Limb (tissue), 2 donors: ENCODE measurements around the gene ICOS.
"Not testable (repeated sequence)": the region's sequence is repeated elsewhere in the genome, so short reads cannot be mapped to it uniquely, and the experiment has no call there.

Experiments used
- DNase-seq, 2 donors: peaks; one replicate each; pipeline ENCODE4 v3.0.0-alpha.2; 2016; ENCODE audit errors: extremely low spot score in 2 of 2

ICOS gene

DNA sequence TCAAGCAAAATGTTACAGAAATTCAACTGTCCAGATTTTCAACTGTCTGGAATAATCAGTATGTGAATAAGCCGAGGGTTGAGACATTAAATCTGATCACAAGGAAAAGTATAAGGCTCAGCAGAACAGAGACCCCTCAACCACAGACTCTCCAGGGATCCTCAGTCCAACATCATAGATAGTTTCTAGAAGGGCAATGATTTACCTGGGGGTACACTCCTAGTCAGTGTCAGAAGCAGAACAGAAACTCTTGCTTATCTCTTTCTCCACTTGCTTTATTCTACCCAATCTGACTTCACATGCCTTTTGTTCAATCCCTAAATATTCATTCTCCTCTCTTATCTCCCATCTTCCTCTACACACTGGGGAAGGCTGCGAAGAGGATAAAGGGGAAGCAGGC lies 36.4 kb downstream of the ICOS start:
- no peak for DNase-seq

DNA sequence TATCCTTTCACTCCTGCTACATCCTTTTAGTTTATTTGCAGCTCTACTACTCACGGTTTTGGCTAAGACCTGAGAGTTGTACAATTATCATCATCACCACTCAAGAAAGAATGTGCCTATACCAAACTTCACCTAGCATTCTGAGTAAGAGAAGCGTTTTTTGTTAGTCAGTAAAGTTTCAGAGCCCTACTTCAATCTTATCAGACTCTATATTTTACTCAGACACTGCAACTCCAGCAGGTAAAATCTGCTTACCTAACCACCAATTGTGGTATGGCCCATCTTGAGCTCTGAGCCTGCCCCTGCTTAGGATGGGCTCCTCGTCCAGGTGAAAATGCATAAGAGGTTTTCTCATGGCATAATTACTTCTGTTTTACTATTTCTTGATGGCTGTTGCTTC lies 37.1 kb downstream of the ICOS start:
- DNase-seq, result no peak

DNA sequence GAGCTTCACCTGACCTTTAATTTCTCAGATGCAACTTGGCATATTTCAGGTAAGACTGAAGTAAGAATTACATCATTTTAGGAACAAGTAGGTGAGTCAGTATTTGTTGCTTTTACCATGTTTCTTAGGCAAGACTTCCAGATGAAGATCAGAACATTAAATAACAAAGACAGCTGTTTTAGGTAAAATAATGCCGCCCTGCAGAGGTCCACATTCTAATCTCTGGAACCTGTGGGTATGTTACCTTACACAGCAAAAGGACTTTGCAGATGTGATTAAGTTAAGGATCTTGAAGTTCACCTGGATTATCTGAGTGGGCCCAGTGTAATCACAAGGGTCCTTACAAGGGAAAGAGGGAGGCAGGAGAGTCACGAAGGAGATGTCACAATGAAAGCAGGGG lies 39.3 kb downstream of the ICOS start:
- DNase-seq, result no peak

DNA sequence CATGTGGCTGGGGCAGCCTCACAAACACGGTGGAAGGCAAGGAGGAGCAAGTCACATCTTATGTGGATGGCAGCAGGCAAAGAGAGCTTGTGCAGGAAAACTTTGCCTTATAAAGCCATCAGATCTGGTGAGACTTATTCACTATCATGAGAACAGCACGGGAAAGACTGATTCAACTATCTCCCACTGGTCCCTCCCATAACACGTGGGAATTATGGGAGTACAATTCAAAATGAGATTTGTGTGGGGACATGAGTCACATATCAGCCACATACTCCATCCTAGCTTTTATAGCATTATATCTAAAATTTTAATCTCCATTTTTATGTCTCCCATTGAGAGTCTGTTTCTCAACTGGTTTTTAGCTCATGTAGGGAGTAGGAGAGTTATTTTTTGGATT lies 45.7 kb downstream of the ICOS start:
- no peak for DNase-seq

DNA sequence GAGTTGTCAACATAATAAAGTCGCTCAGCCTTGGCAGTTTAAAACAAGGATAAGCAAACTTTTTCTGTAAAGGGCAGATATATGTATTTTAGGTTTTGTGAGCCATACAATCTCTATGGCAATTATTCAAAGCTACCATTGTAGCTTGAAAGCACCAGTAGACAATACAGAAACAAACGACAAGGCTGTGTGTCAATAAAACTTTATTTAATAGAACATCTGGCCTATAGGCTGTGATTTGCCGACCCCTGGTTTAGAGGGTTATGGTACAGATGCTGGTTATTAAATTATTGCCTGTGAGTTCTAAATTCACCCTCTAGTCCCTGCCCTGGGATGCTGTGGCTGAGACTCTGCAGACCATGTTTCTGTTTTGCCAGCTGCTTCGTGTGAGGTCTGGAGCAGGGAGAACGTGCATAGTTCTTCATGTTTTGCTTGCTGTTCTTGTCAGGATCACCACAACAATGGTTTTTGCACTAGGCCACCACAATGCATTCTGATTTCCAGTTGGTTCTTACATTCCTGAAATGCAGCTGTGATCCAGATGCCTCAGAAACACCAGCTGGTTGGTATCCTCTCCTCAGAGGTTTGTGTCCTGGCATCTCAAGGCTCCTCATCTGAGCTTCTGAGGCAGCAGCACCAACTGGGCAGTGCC lies 46.6 kb downstream of the ICOS start:
- no peak for DNase-seq

DNA sequence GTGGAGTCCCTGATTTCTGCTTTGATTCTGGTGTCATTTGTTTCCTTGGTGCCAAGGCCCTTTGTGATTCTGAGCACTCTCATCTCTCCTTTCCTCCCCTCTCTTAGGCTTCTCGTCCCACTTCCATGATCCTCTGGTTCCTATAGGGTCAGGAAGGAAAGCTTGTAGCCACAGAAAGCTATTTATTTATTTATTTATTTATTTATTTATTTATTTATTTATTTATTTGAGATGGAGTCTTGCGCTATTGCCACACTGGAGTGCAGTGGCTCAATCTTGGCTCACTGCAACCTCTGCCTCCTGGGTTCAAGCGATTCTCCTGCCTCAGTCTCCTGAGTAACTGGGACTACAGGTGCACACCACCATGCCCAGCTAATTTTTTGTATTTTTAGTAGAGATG lies 49.4 kb downstream of the ICOS start:
- not testable (repeated sequence) for DNase-seq

DNA sequence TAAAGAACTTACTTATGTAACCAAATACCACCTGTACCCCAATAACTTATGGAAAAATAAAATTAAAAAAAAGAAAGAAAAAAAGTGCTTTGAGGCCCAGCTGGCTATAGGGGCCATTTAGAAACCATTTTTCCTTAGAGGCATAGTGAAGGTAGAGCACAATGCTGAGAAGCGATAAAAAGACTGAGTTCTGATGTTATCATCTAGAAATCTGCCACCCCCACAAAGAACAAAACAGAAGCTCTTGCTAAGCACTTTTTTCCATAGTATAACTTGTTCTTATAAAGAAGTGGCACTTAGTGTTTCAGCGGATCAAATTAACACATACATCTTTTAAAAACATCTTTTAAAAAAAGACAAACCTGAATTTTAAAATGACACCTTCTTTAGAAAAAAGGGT lies 51.4 kb downstream of the ICOS start:
- DNase-seq, result no peak

DNA sequence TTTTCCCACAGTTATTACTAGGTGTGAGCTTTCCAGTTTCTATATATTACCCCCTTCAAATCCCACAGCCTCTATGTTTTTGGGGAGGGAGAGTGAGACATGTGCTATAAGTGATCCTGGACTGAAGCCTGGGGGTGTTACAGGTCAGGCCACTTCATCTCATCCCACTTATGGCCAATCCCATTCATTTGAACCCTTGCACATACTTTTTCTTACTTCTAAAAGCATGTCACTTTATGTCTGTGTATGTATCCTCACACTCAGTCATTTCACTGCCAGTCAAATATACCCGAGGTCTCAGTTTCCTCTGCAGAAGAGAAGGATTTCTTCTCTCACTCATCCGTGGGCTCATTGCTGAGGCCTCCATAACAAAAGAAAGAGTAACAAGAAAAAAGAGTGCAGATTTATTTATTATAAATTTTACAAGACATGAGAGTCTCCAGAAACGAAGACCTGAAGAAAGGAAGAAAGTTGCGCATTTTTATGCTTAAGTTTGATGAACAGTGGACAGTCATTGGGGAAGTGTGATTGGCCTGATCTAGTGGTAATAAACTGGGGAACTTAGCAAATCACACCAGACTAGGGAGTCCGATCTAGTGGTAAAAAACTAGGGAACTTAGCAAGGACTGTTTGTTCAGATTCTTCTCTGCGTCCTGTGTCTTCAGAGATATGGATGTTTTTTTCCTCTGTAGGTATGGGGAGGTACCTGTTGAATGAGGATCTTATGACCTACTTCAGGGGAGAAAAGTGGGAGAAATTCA lies 52.1 kb downstream of the ICOS start:
- no peak for DNase-seq

DNA sequence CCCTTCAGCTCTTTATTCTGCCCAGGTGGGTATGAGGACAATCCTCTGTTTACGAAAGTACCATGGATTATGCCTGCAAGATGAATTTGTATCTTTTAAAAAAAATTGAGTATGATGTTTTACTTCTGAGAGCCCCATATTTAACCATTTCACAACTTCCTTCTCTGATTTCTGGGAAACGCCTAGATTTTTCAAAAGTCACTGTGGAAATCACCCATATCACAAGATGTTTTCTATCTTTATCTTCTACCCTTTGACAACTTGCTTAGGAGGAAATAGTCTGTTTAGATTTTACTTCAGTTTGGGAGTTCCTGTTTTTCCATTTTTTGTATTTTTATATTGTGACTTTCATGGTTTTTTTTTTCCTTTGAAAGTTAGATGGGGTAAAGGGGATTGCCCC lies 53.0 kb downstream of the ICOS start:
- DNase-seq, result no peak

DNA sequence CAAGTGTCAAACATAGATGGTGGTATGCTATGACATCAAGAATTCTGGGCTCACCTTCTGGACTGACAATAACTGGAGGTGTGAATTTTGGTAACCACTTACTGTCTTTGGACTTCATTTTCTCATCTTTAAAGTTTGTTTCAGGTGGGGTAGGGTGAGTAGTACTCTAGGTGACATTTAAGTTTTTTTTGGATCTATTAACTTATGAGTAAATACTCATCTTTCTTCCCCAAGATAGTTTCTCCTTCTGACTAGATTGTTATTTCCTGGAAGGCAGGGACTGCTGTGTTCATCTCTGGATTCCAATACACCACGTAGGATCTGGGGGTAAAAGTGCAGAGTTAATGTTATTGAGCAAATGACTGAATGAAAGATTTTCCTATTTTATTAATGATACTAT lies 55.9 kb downstream of the ICOS start:
- no peak for DNase-seq

DNA sequence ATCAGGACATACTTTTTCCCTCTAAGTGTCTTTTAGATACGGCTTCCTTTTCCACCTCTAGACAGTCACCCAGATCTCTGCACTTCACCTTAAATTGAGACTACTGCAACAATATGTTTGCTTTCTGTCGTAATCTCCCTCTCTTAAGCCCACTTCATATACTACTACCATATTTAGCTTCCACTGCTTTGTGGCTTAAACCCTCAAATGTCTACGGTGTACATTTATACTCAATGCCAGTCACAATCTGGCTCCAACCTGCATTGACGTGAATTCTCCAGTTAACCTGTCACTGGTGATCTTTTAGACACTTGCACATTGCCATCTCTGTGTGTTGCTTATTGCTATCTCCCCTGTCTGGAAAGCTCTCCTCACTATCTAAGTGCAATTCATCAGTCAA lies 56.4 kb downstream of the ICOS start:
- no peak for DNase-seq

DNA sequence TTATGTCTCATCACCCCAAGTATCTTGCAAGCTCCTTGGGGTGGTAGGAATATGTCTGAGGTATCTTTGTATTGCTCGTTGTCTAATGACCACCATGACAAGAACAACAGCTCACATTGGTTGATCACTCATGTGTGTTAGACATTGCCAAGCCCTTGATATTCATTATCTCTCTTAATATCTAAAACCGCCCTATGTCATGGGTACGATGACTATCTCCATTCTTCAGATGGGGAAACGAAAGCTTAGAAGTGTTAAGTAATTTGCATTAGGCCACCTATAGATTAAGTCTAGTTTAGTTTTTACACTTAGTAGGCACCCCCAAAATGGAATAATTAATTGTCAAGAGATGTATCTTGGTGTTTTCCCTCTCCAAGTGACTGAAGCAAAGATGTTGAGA lies 57.0 kb downstream of the ICOS start:
- DNase-seq, result no peak

DNA sequence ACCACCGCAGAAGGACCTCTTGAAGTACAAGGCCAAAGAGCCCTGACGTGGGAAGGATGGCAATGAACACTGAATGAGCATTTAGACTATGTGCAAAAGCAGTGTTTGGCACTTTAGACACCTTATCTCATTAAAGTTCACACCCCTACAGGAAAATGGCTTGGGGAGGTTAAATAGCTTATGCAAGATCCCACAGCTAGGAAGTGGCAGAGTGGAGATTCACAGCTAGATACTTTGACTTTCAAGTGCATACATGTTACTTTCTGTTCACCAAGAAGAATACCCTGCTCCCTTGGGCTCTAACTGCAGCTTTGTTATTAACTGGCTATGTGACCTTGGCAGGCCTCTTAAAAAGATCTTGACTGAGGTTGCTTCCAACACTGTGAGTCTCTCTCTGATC lies 58.2 kb downstream of the ICOS start:
- DNase-seq, result no peak

DNA sequence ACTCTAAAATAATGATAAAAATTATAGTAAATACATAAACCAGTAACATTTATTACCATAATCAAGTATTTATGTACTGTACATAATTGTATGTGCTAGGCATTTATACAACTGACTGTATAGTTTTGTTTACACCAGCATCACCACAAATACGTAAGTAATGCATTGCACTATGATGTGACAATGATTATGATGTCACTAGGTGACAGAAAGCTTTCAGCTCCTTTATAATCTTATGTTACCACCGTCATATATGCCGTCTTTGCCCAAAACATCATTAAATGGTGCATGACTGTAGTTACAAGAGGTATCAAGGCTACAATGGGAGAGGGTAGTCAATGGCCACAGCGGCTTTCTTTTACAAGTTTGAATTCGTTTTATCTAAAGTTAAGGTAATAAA lies 60.1 kb downstream of the ICOS start:
- DNase-seq, result no peak

DNA sequence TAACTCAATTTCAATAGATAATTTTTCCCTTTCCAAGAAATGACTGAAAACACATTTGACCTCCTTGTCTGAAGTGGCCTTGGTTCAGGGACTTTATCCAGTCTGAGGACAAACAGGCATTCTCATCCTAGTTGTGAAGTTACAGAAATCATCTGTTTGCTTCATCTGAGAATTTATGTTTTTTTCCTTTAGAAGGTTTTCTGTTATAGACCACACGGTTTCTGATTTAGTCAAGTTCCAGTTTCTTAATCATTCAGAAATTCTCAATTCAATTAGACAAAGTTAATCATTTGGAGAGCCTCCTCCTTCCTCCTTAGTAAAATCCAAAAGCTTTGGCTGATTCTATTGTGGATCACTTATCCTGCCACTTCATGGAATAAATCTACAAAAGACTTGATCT lies 60.9 kb downstream of the ICOS start:
- DNase-seq, result no peak

DNA sequence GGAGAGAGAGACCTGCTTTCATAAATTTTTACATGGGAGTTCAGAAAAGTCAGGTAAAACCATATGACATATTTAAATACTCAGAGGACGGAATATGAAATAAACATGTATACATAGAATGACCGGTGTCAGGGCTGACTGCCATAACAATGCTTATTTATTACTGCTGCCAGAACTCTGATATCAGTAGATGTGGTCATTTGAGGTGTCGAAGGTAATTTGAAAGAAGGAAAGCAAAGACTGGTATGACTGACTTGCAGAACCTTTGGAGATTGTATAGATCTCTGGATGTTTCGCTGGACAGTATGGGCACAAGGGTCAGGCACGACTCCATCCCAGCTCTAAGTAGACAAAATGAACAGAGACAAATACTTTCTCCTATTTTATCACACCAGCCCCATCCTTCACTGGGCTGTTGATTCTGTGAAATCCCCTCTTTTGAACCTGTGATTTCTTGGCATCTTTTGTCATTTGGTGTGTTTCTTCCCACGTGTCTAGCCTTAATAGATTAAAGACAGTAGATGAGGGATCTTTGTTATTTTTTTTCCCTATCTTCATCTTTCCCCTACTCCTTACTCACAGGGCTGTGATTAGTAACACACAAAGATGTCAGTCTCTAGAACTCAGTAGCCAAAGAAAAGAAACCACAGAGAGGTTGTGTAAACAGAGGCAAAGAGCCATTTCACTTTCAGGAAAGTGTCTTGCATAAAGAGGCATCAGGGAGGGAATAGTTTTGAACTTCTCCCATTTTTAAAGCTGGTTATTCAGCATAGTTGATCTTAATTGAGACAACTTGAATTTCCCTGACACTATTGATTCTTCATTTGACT lies 61.6 kb downstream of the ICOS start:
- DNase-seq, result no peak

DNA sequence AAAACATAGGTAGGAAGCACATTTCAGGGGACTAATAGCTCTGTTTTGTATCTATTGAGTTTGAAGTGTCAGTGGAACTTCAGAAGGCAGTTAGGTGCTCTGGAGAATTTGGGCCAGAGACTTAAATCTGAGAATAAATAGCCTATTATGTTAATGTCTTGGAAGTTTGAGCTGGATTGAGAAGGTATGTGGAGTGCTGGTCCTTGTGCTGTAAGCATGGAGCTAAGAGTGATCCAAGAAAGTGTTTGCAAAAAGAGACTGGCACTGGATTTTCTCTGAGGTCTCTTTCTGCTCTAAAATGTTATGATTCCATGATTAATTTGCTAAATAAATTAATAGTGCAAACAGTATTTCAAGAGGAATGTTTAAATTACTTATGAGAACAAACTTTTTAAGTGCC lies 63.3 kb downstream of the ICOS start:
- no peak for DNase-seq

DNA sequence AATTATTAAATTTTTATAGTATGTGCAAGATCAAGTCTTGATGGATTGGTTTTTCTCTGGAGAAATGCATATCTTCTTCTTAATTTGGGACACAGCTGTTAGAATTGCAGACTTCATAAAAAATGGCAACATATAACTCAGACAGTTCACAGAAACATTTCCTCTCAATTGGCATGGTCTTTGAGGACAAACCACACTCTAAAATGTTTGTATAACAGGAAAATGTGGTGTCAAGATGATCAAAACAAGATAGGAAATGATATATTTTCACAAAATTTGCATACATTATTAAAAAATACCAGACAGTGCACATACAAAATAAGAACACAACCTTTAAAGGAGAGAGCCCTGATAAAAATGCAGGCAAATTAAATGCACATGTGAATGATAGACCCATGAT lies 63.9 kb downstream of the ICOS start:
- DNase-seq, result no peak

DNA sequence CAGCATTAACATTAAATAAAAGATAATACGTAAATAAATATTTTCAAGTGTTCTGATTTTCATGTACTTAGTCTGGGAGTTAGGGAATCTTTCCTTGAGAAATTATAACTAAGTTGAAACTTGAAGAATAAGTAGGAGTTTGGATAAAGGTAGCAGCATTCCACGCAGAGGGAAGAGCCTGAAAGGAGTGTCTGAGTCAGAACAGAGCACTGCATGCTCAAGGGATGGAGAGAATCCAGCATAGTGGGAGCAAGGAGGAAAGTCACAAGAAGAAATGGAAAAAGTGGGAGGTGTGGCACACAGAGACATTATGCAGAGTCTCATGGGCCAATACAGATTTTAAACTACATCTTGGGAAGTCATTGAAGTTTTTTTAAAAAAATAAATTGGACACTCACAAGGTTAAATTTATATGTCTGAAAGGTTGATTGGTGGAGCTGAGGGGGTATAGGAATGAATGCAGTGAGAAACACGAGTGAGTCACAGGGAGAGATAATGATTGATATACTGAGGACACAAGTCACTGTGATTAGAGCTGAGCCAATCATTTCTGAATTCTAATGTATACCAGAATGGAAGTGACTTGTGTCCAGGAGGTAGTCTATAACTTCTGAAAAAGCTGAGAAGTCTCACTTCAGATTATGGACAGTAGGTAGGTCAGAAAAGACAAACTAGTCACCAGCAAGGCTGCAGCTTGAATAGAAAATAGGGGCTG lies 66.9 kb downstream of the ICOS start:
- DNase-seq, result no peak

DNA sequence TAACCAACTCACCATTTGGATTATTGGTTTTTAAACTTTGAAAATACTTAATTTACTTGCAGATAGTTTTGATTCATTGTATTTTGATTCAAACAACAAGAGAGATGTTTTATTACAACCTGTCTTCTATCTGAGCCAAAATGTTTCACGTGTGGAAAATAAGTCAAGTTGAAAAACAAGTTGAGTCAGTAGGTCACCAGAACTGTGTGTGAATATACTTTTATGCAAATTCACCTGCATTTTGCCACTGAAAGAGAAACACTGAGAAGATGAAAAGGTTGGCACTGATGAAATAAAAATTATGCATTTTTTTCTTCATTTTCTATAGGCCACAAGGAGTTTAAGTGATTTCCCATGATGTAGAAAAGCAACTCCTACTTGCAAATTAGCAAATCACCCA lies 68.3 kb downstream of the ICOS start:
- DNase-seq, result no peak

DNA sequence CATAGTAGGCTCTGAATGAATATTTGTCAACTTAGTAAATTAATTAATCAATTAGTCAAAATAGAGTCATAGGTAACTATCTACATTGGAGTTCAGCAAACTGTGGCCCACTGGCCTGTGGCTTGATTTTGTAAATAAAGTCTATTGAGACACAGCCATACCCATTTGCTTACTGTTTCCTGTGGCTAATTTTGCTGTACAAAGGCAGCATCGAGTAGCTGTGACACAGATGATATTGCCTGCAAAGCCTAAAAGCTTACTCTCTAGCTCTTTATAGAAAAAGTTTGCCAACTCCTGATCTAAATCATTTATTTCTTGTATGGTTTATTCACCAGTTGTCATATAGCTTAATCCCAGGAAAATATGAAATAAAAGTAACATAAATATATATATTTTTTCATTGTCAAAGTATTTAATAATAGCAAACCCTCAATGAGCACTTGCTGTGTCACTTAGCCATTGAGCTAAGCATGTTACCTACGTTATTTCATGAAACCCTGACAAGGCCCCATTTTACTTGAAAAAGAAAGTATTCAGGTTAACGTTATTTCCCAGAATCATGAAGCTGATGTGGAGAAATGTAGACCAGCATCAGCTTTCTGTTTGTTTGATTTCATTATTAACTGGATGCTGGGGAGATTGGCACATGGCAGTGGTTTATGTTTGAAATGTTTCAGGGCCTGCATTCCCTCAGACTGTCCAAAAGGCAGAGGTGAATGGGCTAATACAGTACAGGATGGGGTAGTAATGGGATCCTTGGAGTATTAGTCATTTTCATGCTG lies 69.6 kb downstream of the ICOS start:
- DNase-seq, result no peak
